Endothelial cell of umbilical vein (primary cell): ENCODE measurements around the gene TTC22. TPM values are rescaled to one million over a fixed set of nuclear protein-coding genes. Genes with fewer than 3 reads are reported as not detected.

ENCODE experiments used
- BruUV-seq: library from RNA; stranded (reverse); fragments of 400-500 nt; replicated peaks from 2 replicates; lab custom pipeline; 2021; lab: Mats Ljungman, UMichigan
- CTCF ChIA-PET: fragments of 300-600, 350-600 bp; sonication (Branson Sonifier 250); formaldehyde crosslinking; loops from one replicate; lab custom pipeline; 2021; ENCODE audit warnings: antibody characterized with exemption, inconsistent platforms; lab: Charles Lee
- POLR2A ChIA-PET: fragments of 300-600, 350-600 bp; sonication (Branson Sonifier 250); formaldehyde crosslinking; loops from one replicate; lab custom pipeline; 2021; ENCODE audit warnings: antibody characterized with exemption, inconsistent platforms; lab: Charles Lee
- DNase-seq: peaks from one replicate; pipeline ENCODE4 v3.0.0-alpha.2; 2011; ENCODE audit warnings: low read depth, low spot score
- FAIRE-seq: peaks from 2 replicates; lab custom pipeline; 2011; peaks lifted over from hg19 to GRCh38; lab: Jason Lieb, UNC
- H2AFZ ChIP-seq: 2 replicates; pipeline ENCODE4 v1.6.0; 2012; ENCODE audit warnings: low read depth, low read length, control low read depth, inconsistent platforms
- H3K27ac ChIP-seq: 2 replicates; pipeline ENCODE4 v1.5.1; 2011; ENCODE audit warnings: low read depth, mild to moderate bottlenecking, control low read depth, low read length, moderate library complexity; ENCODE audit not compliant: insufficient read depth
- H3K27me3 ChIP-seq, 2 experiments: 2 replicates each; pipeline versions ENCODE4 v1.6.0 to v1.6.1; 2011; ENCODE audit warnings: low read length in 2 of 2, mixed read lengths in 1 of 2; ENCODE audit not compliant: control insufficient read depth in 2 of 2, insufficient read depth in 2 of 2
- H3K36me3 ChIP-seq, 2 experiments: 2 replicates in 1 of 2; 3 replicates in 1 of 2; pipeline ENCODE4 v1.5.1; 2011; ENCODE audit warnings: low read length in 2 of 2, mild to moderate bottlenecking in 1 of 2, moderate library complexity in 1 of 2; ENCODE audit not compliant: control insufficient read depth in 2 of 2, insufficient read depth in 2 of 2; ENCODE audit errors: extremely low read depth in 1 of 2
- H3K4me1 ChIP-seq: 3 replicates; pipeline ENCODE4 v1.5.1; 2011; ENCODE audit warnings: mild to moderate bottlenecking, low read length; ENCODE audit not compliant: control insufficient read depth, insufficient read depth; ENCODE audit errors: extremely low read depth
- H3K4me2 ChIP-seq: 2 replicates; pipeline ENCODE4 v1.6.1; 2011; ENCODE audit warnings: low read length, control low read depth, mixed read lengths; ENCODE audit not compliant: insufficient read depth
- H3K4me3 ChIP-seq, 3 experiments: fragments of 200-600 bp in 1 of 3; sonication (generic), shearing (Covaris generic) in 1 of 3; replicated peaks in 1 of 3; 2 replicates each; pipeline ENCODE4 v1.5.1; 2011 to 2016; ENCODE audit warnings: control low read depth in 3 of 3, low read length in 3 of 3, mild to moderate bottlenecking in 2 of 3, inconsistent platforms in 1 of 3, low read depth in 1 of 3, moderate library complexity in 1 of 3; ENCODE audit not compliant: insufficient read depth in 1 of 3
- H3K79me2 ChIP-seq: 2 replicates; pipeline ENCODE4 v1.6.0; 2012; ENCODE audit warnings: low read length, inconsistent platforms; ENCODE audit not compliant: control insufficient read depth, insufficient read depth
- H3K9ac ChIP-seq: replicated peaks from 2 replicates; pipeline ENCODE3; 2011; ENCODE audit warnings: low read length, control low read depth; ENCODE audit not compliant: insufficient read depth; ENCODE audit errors: extremely low read depth
- H3K9me1 ChIP-seq: replicated peaks from 3 replicates; pipeline ENCODE4 v1.6.0; 2011; ENCODE audit warnings: mild to moderate bottlenecking, low read length; ENCODE audit not compliant: control insufficient read depth, insufficient read depth; ENCODE audit errors: extremely low read depth
- H3K9me3 ChIP-seq: replicated peaks from 2 replicates; pipeline ENCODE4 v1.5.1; 2012; ENCODE audit warnings: low read length, inconsistent platforms; ENCODE audit not compliant: control insufficient read depth, insufficient read depth
- H4K20me1 ChIP-seq: replicated peaks from 2 replicates; pipeline ENCODE3; 2011; ENCODE audit warnings: mild to moderate bottlenecking, low read length; ENCODE audit not compliant: control insufficient read depth, insufficient read depth; ENCODE audit errors: extremely low read depth
- EZH2 ChIP-seq: IDR thresholded peaks from 2 replicates; pipeline ENCODE4 v1.6.1; 2012; ENCODE audit warnings: borderline replicate concordance, low read depth, mild to moderate bottlenecking, moderate library complexity, low read length, inconsistent platforms; ENCODE audit not compliant: severe bottlenecking
- FOS ChIP-seq: IDR thresholded peaks from 2 replicates; pipeline ENCODE4 v1.6.1; 2011; ENCODE audit warnings: mild to moderate bottlenecking, low read length, moderate library complexity, borderline replicate concordance; ENCODE audit not compliant: insufficient read depth
- GATA2 ChIP-seq: IDR thresholded peaks from 2 replicates; pipeline ENCODE4 v1.7.0; 2011; ENCODE audit warnings: low read depth, mild to moderate bottlenecking, moderate library complexity, mixed read lengths, low read length; ENCODE audit not compliant: insufficient read length, insufficient read depth
- JUN ChIP-seq: IDR thresholded peaks from 2 replicates; pipeline ENCODE4 v1.6.1; 2011; ENCODE audit warnings: borderline replicate concordance, low read depth; ENCODE audit not compliant: insufficient read length, insufficient read depth
- MYC ChIP-seq: IDR thresholded peaks from one replicate; pipeline ENCODE4 v1.6.1; 2011; ENCODE audit warnings: mild to moderate bottlenecking, low read depth, low read length
- POLR2A ChIP-seq: IDR thresholded peaks from 2 replicates; pipeline ENCODE4 v1.6.1; 2012; ENCODE audit warnings: low read depth, mild to moderate bottlenecking, control low read depth, low read length
- POLR2AphosphoS5 ChIP-seq: IDR thresholded peaks from 2 replicates; pipeline ENCODE4 v1.6.1; 2012; ENCODE audit warnings: low read depth, mild to moderate bottlenecking, control low read depth, low read length, moderate library complexity; ENCODE audit not compliant: insufficient read depth
- dilution Hi-C: fragments of 300-500 bp; cut with MboI; formaldehyde crosslinking; loops from one replicate; pipeline ENCODE4 v1.15.0; 2019; ENCODE audit warnings: low sequenced_read_pairs; ENCODE audit not compliant: extremely low pct_ligation_motif_present
- intact Hi-C: fragments of 100-400 bp; cut with micrococcal nuclease; formaldehyde crosslinking; loops from one replicate; pipeline ENCODE4 v1.10.0; 2022
- polyA plus RNA-seq, 4 experiments: library from polyadenylated mRNA; depleted of rRNA in 3 of 4; stranded (reverse) in 3 of 4; unstranded in 1 of 4; fragments of >200 nt; gene quantifications; 2 replicates each; pipeline versions ENCODE4 v1.2.1 to v1.2.3, GENCODE V29; 2011 to 2012; ENCODE audit warnings: missing spikeins in 1 of 4
- total RNA-seq: library from RNA; stranded (reverse); gene quantifications from 2 replicates; pipeline ENCODE4 v1.2.3, GENCODE V29; 2021
- TF ChIP-seq, protein P1 (sequence below): IDR thresholded peaks from 2 replicates; pipeline ENCODE4 v1.6.1; 2011; ENCODE audit not compliant: insufficient read depth, insufficient read length
- TF ChIP-seq, protein P2 (sequence below), 2 donors: IDR thresholded peaks; 1 replicate in 1 of 2; 2 replicates in 1 of 2; pipeline ENCODE4 v1.5.1; 2011; ENCODE audit warnings: low read length in 2 of 2, mild to moderate bottlenecking in 2 of 2, moderate library complexity in 2 of 2, control low read depth in 1 of 2, inconsistent platforms in 1 of 2, low read depth in 1 of 2; ENCODE audit not compliant: insufficient read depth in 1 of 2; ENCODE audit errors: extremely low read depth in 1 of 2

The TTC22 gene
- total and polyA plus RNA-seq, 2 donors (not counting 3 experiments of a cell fraction or from before 2014, with no cell fraction given): not detected

DNA sequence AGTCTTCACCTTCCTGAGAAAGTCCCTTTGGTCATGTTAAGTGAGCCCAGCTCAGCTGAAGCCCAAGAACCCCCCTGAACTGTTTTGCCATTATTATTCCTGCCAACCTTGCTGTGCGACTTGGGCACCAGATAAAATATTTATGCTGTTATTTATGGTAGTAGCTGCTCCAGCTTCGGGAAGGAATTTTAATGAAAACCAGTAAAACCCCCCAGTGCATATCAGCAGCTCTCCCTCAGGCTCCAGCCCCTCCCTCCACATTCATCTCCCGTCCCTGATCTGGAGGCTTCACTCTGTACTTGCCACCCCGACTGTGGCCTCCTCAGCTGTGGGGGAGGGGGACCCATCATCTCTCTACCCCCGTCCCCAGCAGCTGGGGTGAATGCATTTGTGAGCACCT, 12.7 kb downstream of the TTC22 start:
- intact Hi-C loops: no loop called here
- dilution Hi-C loops: no loop called here
- Histone ChIP-seq H2AFZ (no peak overlapping the region), H3K36me3 (no peaks in the 10 kb centered on the region), H3K9me1 (no peaks in the 10 kb centered on the region), H3K4me3 (no peak overlapping the region), H3K9ac (no peak overlapping the region), H3K79me2 (no peaks in the 10 kb centered on the region), H3K27me3 (peaks cover 2 to 5% of the 10 kb centered on the region in 2 experiments), H3K4me2 (no peak overlapping the region), H3K27ac (no peak overlapping the region), H4K20me1 (no peaks in the 10 kb centered on the region), H3K4me1 (no peaks in the 10 kb centered on the region), H3K9me3 (no peaks in the 10 kb centered on the region)
- FAIRE-seq: no peak
- no peak for DNase-seq
- BruUV-seq: no TSS peak
- POLR2A ChIA-PET: no interaction called here
- CTCF ChIA-PET: no interaction called here
- no peak for TF ChIP-seq GATA2
- TF ChIP-seq, protein P1, sequence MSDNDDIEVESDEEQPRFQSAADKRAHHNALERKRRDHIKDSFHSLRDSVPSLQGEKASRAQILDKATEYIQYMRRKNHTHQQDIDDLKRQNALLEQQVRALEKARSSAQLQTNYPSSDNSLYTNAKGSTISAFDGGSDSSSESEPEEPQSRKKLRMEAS: no peak
- TF ChIP-seq MYC: no peak

DNA sequence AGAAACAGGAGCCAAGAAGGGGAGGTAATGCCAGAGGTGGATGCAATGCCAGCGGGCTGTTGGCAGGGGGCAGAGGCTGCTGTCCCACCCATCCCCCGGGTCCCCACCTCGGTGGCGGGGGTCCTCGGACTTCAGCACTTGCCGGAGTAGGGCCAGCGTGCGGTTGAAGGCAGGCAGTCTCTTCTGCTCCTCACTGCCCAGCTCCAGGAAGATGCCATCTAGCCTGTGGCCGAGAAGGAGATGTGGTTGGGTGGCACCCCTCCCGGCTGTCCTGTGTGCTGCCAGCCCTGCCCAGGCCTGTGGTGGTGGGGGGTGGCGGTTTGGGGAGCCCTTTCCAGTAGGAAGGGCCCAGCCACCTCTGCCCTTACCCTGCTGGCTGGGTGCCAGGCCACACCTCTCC, 13.5 kb downstream of the TTC22 start:
- H4K20me1 ChIP-seq: no peaks in the 10 kb centered on the region
- no peaks in the 10 kb centered on the region for H3K79me2 ChIP-seq
- no peaks in the 10 kb centered on the region for H3K9me1 ChIP-seq
- POLR2A ChIA-PET: no interaction called here
- intact Hi-C loops: no loop called here
- H3K4me1 ChIP-seq: no peaks in the 10 kb centered on the region
- no TSS peak for BruUV-seq
- H3K36me3 ChIP-seq: no peaks in the 10 kb centered on the region
- H2AFZ ChIP-seq: no peak overlapping the region
- H3K27me3 ChIP-seq: peaks cover 6 to 13% of the 10 kb centered on the region in 2 experiments
- no peak overlapping the region for H3K4me3 ChIP-seq
- no peak overlapping the region for H3K9ac ChIP-seq
- no peak for TF ChIP-seq FOS
- TF ChIP-seq, protein P1: no peak
- TF ChIP-seq, protein P2, sequence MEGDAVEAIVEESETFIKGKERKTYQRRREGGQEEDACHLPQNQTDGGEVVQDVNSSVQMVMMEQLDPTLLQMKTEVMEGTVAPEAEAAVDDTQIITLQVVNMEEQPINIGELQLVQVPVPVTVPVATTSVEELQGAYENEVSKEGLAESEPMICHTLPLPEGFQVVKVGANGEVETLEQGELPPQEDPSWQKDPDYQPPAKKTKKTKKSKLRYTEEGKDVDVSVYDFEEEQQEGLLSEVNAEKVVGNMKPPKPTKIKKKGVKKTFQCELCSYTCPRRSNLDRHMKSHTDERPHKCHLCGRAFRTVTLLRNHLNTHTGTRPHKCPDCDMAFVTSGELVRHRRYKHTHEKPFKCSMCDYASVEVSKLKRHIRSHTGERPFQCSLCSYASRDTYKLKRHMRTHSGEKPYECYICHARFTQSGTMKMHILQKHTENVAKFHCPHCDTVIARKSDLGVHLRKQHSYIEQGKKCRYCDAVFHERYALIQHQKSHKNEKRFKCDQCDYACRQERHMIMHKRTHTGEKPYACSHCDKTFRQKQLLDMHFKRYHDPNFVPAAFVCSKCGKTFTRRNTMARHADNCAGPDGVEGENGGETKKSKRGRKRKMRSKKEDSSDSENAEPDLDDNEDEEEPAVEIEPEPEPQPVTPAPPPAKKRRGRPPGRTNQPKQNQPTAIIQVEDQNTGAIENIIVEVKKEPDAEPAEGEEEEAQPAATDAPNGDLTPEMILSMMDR (IDR thresholded peaks at IDR 0.05; ENCODE audit: extremely low read depth in 1 of 2, insufficient read depth in 1 of 2, low read depth in 1 of 2, low read length in 2 of 2): no peak
- TF ChIP-seq GATA2: no peak
- TF ChIP-seq EZH2: no peak
- no peak for TF ChIP-seq MYC
- no peak for TF ChIP-seq POLR2A
- TF ChIP-seq POLR2AphosphoS5: no peak
- TF ChIP-seq JUN: no peak
- DNase-seq (no peak), FAIRE-seq (no peak)
- H3K4me2 ChIP-seq: no peak overlapping the region
- H3K9me3 ChIP-seq: no peaks in the 10 kb centered on the region
- dilution Hi-C loops: no loop called here
- CTCF ChIA-PET: no interaction called here
- no peak overlapping the region for H3K27ac ChIP-seq
